ENCODE data around the gene TTC21A.

The TTC21A gene

GRCh38 chr3:39094851-39095677 is 12.4 kb upstream of the TTC21A start:
- Mint-ChIP-seq H3K36me3 (peaks cover 41% of the 10 kb centered on the region), H3K4me1 (no peaks in the 10 kb centered on the region), H3K9me3 (no peaks in the 10 kb centered on the region), H3K27me3 (no peaks in the 10 kb centered on the region), H3K27ac (no peak overlapping the region), H3K4me3 (no peak overlapping the region)
- ATAC-seq, result no peak

- Mint-ChIP-seq H3K9me3 (no peaks in the 10 kb centered on the region), H3K27me3 (no peaks in the 10 kb centered on the region), H3K36me3 (peaks cover 35% of the 10 kb centered on the region), H3K4me3 (no peak overlapping the region), H3K4me1 (peaks cover 1% of the 10 kb centered on the region), H3K27ac (no peak overlapping the region)
- no peak for ATAC-seq
Measured at GRCh38 chr3:39095778-39096177, 11.7 kb upstream of the TTC21A start.

- peak overlapping the region; percentile 48 for H3K27ac Mint-ChIP-seq
- no peak overlapping the region for H3K4me3 Mint-ChIP-seq
- peaks cover 8% of the 10 kb centered on the region for H3K4me1 Mint-ChIP-seq
- peaks cover 35% of the 10 kb centered on the region for H3K36me3 Mint-ChIP-seq
- H3K9me3 Mint-ChIP-seq, result no peaks in the 10 kb centered on the region
- no peak for ATAC-seq
- H3K27me3 Mint-ChIP-seq, result no peaks in the 10 kb centered on the region
Measured at GRCh38 chr3:39096775-39097174, 10.7 kb upstream of the TTC21A start.

GRCh38 chr3:39097716-39098472 is 9.6 kb upstream of the TTC21A start:
- peak overlapping the region; percentile 48 for H3K27ac Mint-ChIP-seq
- no peak overlapping the region for H3K4me3 Mint-ChIP-seq
- H3K9me3 Mint-ChIP-seq, result no peaks in the 10 kb centered on the region
- ATAC-seq, result no peak
- H3K4me1 Mint-ChIP-seq, result peaks cover 17% of the 10 kb centered on the region
- H3K27me3 Mint-ChIP-seq, result no peaks in the 10 kb centered on the region
- H3K36me3 Mint-ChIP-seq, result peaks cover 27% of the 10 kb centered on the region

- Mint-ChIP-seq H3K4me1 (peaks cover 24% of the 10 kb centered on the region), H3K9me3 (no peaks in the 10 kb centered on the region), H3K27ac (no peak overlapping the region), H3K36me3 (peaks cover 23% of the 10 kb centered on the region), H3K4me3 (no peak overlapping the region), H3K27me3 (no peaks in the 10 kb centered on the region)
- no peak for ATAC-seq
Measured at GRCh38 chr3:39098473-39099000, 8.9 kb upstream of the TTC21A start.

- no peaks in the 10 kb centered on the region for H3K9me3 Mint-ChIP-seq
- peaks cover 16% of the 10 kb centered on the region for H3K36me3 Mint-ChIP-seq
- no peak for ATAC-seq
- H3K4me1 Mint-ChIP-seq, result peaks cover 28% of the 10 kb centered on the region
- no peaks in the 10 kb centered on the region for H3K27me3 Mint-ChIP-seq
- no peak overlapping the region for H3K4me3 Mint-ChIP-seq
- H3K27ac Mint-ChIP-seq, result no peak overlapping the region
Measured at GRCh38 chr3:39099242-39099641, 8.2 kb upstream of the TTC21A start.

- H3K9me3 Mint-ChIP-seq, result no peaks in the 10 kb centered on the region
- no peak overlapping the region for H3K27ac Mint-ChIP-seq
- no peak overlapping the region for H3K4me3 Mint-ChIP-seq
- peaks cover 31% of the 10 kb centered on the region for H3K4me1 Mint-ChIP-seq
- no peaks in the 10 kb centered on the region for H3K27me3 Mint-ChIP-seq
- no peak for ATAC-seq
- peaks cover 9% of the 10 kb centered on the region for H3K36me3 Mint-ChIP-seq
Measured at GRCh38 chr3:39099738-39100499, 7.6 kb upstream of the TTC21A start.

GRCh38 chr3:39100500-39100886 is 7.0 kb upstream of the TTC21A start:
- peaks cover 37% of the 10 kb centered on the region for H3K4me1 Mint-ChIP-seq
- H3K9me3 Mint-ChIP-seq, result no peaks in the 10 kb centered on the region
- peaks cover 8% of the 10 kb centered on the region for H3K36me3 Mint-ChIP-seq
- no peak overlapping the region for H3K27ac Mint-ChIP-seq
- no peaks in the 10 kb centered on the region for H3K27me3 Mint-ChIP-seq
- ATAC-seq, result no peak
- no peak overlapping the region for H3K4me3 Mint-ChIP-seq

- Mint-ChIP-seq H3K36me3 (peaks cover 8% of the 10 kb centered on the region), H3K9me3 (no peaks in the 10 kb centered on the region), H3K4me3 (no peak overlapping the region), H3K27me3 (no peaks in the 10 kb centered on the region), H3K27ac (peak overlapping the region; percentile 28), H3K4me1 (peaks cover 43% of the 10 kb centered on the region)
- ATAC-seq, result peak; percentile 77
Measured at GRCh38 chr3:39101022-39101689, 6.3 kb upstream of the TTC21A start.

GRCh38 chr3:39102504-39103323 is 4.8 kb upstream of the TTC21A start:
- H3K4me3 Mint-ChIP-seq, result no peak overlapping the region
- peaks cover 52% of the 10 kb centered on the region for H3K4me1 Mint-ChIP-seq
- no peak for ATAC-seq
- peak overlapping the region; percentile 51 for H3K27ac Mint-ChIP-seq
- H3K9me3 Mint-ChIP-seq, result no peaks in the 10 kb centered on the region
- H3K36me3 Mint-ChIP-seq, result peaks cover 2% of the 10 kb centered on the region
- H3K27me3 Mint-ChIP-seq, result no peaks in the 10 kb centered on the region

GRCh38 chr3:39103324-39103693 is 4.2 kb upstream of the TTC21A start:
- Mint-ChIP-seq H3K27ac (peak overlapping the region; percentile 51), H3K27me3 (no peaks in the 10 kb centered on the region)
- ATAC-seq, result no peak

GRCh38 chr3:39103791-39104552 is 3.5 kb upstream of the TTC21A start:
- Mint-ChIP-seq H3K9me3 (no peaks in the 10 kb centered on the region), H3K27me3 (no peaks in the 10 kb centered on the region), H3K36me3 (no peaks in the 10 kb centered on the region), H3K4me1 (peaks cover 65% of the 10 kb centered on the region), H3K27ac (peak overlapping the region; percentile 51), H3K4me3 (no peak overlapping the region)
- ATAC-seq, result no peak

More at GRCh38 chr3:39103324-39103693, 4.2 kb upstream of the TTC21A start:
- Mint-ChIP-seq H3K36me3 (no peaks in the 10 kb centered on the region), H3K4me1 (peaks cover 58% of the 10 kb centered on the region), H3K4me3 (no peak overlapping the region), H3K9me3 (no peaks in the 10 kb centered on the region)

- Mint-ChIP-seq H3K4me3 (no peak overlapping the region), H3K4me1 (peaks cover 71% of the 10 kb centered on the region), H3K27ac (peak overlapping the region; percentile 85), H3K27me3 (no peaks in the 10 kb centered on the region), H3K9me3 (no peaks in the 10 kb centered on the region), H3K36me3 (no peaks in the 10 kb centered on the region)
- ATAC-seq, result no peak
Measured at GRCh38 chr3:39104961-39105686, 2.4 kb upstream of the TTC21A start.

Measured in stimulated activated memory B cell treated with anti-CD40 and anti-IgM and Interleukin-4, amounts not matched to agents 10 μg/mL and 1 μg/mL and 100 μg/mL, for 72 hours (primary cell).